ENCODE measurements around the gene ZC3H18. TPM values are rescaled to one million over a fixed set of nuclear protein-coding genes. Genes with fewer than 3 reads are reported as not detected.
A peak's percentile ranks its signal among the peaks of the same experiment; 100 is the strongest.

Gene ZC3H18
- total RNA-seq, 5 donors from 2014 or later (not counting 1 experiment from before 2014, with no cell fraction given): 87.0 to 111 (median 91.5) TPM

DNA sequence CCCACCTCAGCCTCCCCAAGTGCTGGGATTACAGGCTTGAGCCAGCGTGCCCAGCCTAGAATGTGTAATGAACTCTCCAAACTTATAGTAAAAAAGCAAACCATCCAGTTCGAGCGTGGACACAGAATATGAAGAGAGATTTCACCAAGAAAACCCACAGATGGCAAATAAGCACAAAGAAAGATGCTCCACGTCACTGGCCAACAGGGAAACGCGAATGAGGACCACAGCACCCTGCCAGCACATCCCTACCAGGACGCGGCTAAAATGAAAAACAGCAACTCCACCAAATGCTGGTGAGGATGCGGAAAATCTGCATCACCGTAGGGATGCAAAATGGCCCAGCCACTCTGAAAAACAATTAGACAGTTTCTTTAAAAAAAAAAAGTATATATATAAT is 91.3 kb downstream of the ZC3H18 start:
- no peak for DNase-seq
- POLR2A ChIA-PET: interaction anchor here in 1 of 2 donors (0.6 kb wide), 1 partner anchor 20 kb away, joined by 4 read pairs; no protein-coding TSS in a partner anchor
- no peaks in the 10 kb centered on the region for H3K27me3 Mint-ChIP-seq
- H3K4me3 Mint-ChIP-seq: peak overlapping the region; percentile 44 to 87 (median 59)
- no peaks in the 10 kb centered on the region for H3K9me3 Mint-ChIP-seq
- H3K4me3 ChIP-seq (ENCODE audit: control insufficient read depth in 1 of 2, extremely low read depth in 1 of 2, low read length in 1 of 2): no peak overlapping the region
- no peak for ATAC-seq (replicated peaks in 1 of 4)
- peaks cover 6 to 16% of the 10 kb centered on the region in 2 experiments for H3K4me1 ChIP-seq (ENCODE audit: control insufficient read depth in 1 of 2, extremely low read depth in 1 of 2, insufficient read depth in 2 of 2, low read length in 2 of 2)
- H3K27ac ChIP-seq (ENCODE audit: low read length): no peak overlapping the region
- H3K27ac Mint-ChIP-seq: peak overlapping the region in 1 of 2 donors; percentile 26
- no peaks in the 10 kb centered on the region for H3K27me3 ChIP-seq (replicated peaks in 1 of 2; ENCODE audit: control insufficient read depth in 2 of 2, extremely low read depth in 1 of 2, insufficient read depth in 2 of 2, low read length in 1 of 2)
- H3K36me3 Mint-ChIP-seq: no peaks in the 10 kb centered on the region
- CTCF ChIA-PET: interaction anchor here in 1 of 2 donors (0.7 kb wide), 1 partner anchor 646 kb away, joined by 3 read pairs; no protein-coding TSS in a partner anchor
- WGBS (ENCODE audit: insufficient coverage): no CpG with 5 or more reads among the region's 10 CpGs
- H3K9me3 ChIP-seq: no peaks in the 10 kb centered on the region
- H3K36me3 ChIP-seq (ENCODE audit: control insufficient read depth in 2 of 2, extremely low read depth in 1 of 2, insufficient read depth in 1 of 2, low read length in 1 of 2): peaks cover 0 to 6% of the 10 kb centered on the region in 2 donors
- H3K4me1 Mint-ChIP-seq: peaks cover 12 to 22% (median 20%) of the 10 kb centered on the region in 3 donors

DNA sequence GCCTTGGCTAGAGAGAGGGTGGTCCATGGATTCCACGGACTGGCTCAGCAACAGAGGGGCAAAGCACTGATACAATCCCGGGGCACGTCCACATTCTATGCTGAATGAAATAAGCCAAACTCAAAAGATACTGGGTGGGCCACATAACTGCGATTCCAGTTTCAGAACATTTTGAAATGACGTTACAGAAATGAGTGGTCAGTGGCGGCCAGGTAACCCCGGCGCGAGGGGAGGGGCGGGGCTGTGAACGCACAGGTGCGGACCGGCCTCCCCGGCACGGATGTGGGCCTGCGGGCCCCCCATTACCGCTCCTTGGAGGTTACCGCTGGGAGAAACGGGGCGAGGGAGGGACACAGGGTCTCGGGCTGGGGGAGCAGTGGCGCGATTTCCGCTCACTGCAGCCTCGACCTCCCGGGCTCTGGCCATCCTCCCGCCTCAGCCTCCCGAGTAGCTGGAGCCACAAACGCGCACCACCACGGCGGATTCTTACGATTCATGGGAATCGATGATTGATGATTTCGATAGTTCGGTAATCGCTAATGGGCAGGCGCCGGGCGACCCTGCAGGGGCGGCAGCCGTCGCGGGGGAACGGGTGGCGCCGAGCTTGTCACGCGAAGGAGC is 92.1 kb downstream of the ZC3H18 start:
- no peaks in the 10 kb centered on the region for H3K27me3 Mint-ChIP-seq
- CTCF ChIA-PET: no interaction called here
- DNase-seq (peak in 1 of 35 experiments; percentile 38), ATAC-seq (replicated peaks in 1 of 4) (peak in 2 of 4 experiments; percentile 0 to 1)
- H3K4me3 ChIP-seq (ENCODE audit: control insufficient read depth in 1 of 2, extremely low read depth in 1 of 2, low read length in 1 of 2): peak overlapping the region; percentile 83 to 85
- H3K9me3 ChIP-seq: no peaks in the 10 kb centered on the region
- H3K4me3 Mint-ChIP-seq: peak overlapping the region; percentile 81 to 94 (median 87)
- H3K4me1 Mint-ChIP-seq: peaks cover 12 to 24% (median 20%) of the 10 kb centered on the region in 3 donors
- no peaks in the 10 kb centered on the region for H3K27me3 ChIP-seq (replicated peaks in 1 of 2; ENCODE audit: control insufficient read depth in 2 of 2, extremely low read depth in 1 of 2, insufficient read depth in 2 of 2, low read length in 1 of 2)
- under 1% methylated on average over 48 of the region's 49 CpGs for WGBS (ENCODE audit: insufficient coverage)
- peak overlapping the region; percentile 86 to 91 for H3K27ac Mint-ChIP-seq
- no peaks in the 10 kb centered on the region for H3K36me3 Mint-ChIP-seq
- POLR2A ChIA-PET: no interaction called here
- H3K4me1 ChIP-seq (ENCODE audit: control insufficient read depth in 1 of 2, extremely low read depth in 1 of 2, insufficient read depth in 2 of 2, low read length in 2 of 2): peaks cover 6 to 16% of the 10 kb centered on the region in 2 experiments
- H3K9me3 Mint-ChIP-seq: no peaks in the 10 kb centered on the region
- H3K36me3 ChIP-seq (ENCODE audit: control insufficient read depth in 2 of 2, extremely low read depth in 1 of 2, insufficient read depth in 1 of 2, low read length in 1 of 2): peaks cover 0 to 3% of the 10 kb centered on the region in 2 donors
- peak overlapping the region; percentile 79 for H3K27ac ChIP-seq (ENCODE audit: low read length)

DNA sequence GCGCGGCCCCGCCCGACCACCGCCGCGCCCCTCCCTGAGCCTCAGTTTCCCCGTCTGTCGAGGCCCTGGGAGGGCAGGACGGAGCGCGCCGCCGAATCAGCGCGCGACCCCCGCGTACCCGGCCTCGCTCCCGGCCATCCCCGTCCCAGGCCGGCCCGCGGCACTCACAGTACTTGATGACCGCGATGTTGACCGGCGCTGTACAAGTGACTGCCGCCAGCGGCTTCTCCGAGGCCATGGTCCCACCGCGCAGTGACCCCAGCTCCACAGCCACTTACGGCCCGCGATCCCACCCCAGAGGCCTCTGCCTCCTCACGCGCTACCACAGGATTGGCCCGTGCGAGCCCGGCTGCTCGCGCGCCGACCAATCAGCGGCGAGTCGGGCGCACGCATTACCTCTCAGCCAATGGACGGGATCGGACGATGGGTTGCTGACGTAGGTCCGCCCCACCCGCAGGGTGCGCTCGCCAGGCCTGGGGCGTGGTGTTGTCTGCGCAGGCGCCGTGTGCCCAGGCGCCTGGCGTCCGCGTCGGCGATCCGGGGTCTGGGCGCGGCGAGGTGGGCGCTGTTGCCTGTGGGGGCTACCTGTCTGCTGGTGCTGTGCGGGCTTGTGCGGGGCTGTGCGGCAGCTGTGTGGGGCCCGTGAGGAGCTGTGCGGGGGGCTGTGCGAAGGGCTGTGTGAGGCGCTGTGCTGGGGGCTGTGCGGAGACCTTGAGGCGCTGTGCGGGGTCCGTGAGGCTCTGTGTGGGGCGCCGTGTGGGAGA is 92.8 kb downstream of the ZC3H18 start, which contains the start of gene MVD:
Gene MVD, minus strand, starts transcription at position 249 of the 764 bp plus-strand sequence. Its CDS starts 11 bp downstream, at position 238.
- DNase-seq (peak; percentile 88 to 98 (median 94)), ATAC-seq (replicated peaks in 1 of 4) (peak; percentile 97 to 99 (median 98))
- under 1% methylated on average over 88 of the region's 88 CpGs for WGBS (ENCODE audit: insufficient coverage)
- no peaks in the 10 kb centered on the region for H3K27me3 Mint-ChIP-seq
- Histone ChIP-seq H3K4me3 (ENCODE audit: control insufficient read depth in 1 of 2, extremely low read depth in 1 of 2, low read length in 1 of 2) (peak within 1 kb of the TSS; percentile 83 to 85), H3K27me3 (replicated peaks in 1 of 2; ENCODE audit: control insufficient read depth in 2 of 2, extremely low read depth in 1 of 2, insufficient read depth in 2 of 2, low read length in 1 of 2) (no peaks in the 10 kb centered on the region), H3K4me1 (ENCODE audit: control insufficient read depth in 1 of 2, extremely low read depth in 1 of 2, insufficient read depth in 2 of 2, low read length in 2 of 2) (peaks cover 6 to 16% of the 10 kb centered on the region in 2 experiments), H3K27ac (ENCODE audit: low read length) (peak within 1 kb of the TSS; percentile 79), H3K9me3 (no peaks in the 10 kb centered on the region), H3K36me3 (ENCODE audit: control insufficient read depth in 2 of 2, extremely low read depth in 1 of 2, insufficient read depth in 1 of 2, low read length in 1 of 2) (peaks cover 0 to 2% of the 10 kb centered on the region in 2 donors)
- H3K4me1 Mint-ChIP-seq: peaks cover 12 to 24% (median 20%) of the 10 kb centered on the region in 3 donors
- H3K36me3 Mint-ChIP-seq: no peaks in the 10 kb centered on the region
- H3K27ac Mint-ChIP-seq: peak within 1 kb of the TSS; percentile 88 to 91
- H3K9me3 Mint-ChIP-seq: no peaks in the 10 kb centered on the region
- CTCF ChIA-PET: interaction anchor here in 1 of 2 donors (0.6 to 1.1 kb wide), 2 partner anchors 23 to 143 kb away, joined by 3 to 8 read pairs; no protein-coding TSS in a partner anchor
- POLR2A ChIA-PET: no interaction called here
- peak within 1 kb of the TSS; percentile 87 to 94 (median 87) for H3K4me3 Mint-ChIP-seq

DNA sequence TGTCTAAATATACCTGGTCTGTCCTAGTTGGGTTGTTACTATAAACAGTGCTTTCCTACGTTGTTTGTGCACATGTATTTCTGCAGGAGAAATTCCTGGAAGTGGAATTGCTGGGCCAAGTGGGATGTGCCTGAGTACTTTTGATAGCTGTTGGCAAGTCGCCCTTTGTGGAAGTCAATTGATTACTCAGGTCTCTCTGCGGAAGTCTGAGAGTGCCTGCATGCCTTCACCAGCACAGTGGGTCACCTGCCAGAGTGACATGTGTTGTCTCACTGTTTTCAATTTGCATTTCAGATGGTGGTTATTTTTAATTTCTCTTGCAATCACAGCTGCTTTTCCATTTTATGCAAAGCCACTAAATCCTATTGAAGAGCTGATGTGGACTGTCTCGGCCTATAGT is 94.9 kb downstream of the ZC3H18 start:
- H3K27me3 ChIP-seq (replicated peaks in 1 of 2; ENCODE audit: control insufficient read depth in 2 of 2, extremely low read depth in 1 of 2, insufficient read depth in 2 of 2, low read length in 1 of 2): no peaks in the 10 kb centered on the region
- Mint-ChIP-seq H3K9me3 (no peaks in the 10 kb centered on the region), H3K27ac (peak overlapping the region in 1 of 2 donors; percentile 28), H3K27me3 (no peaks in the 10 kb centered on the region), H3K4me1 (peaks cover 12 to 24% (median 20%) of the 10 kb centered on the region in 3 donors), H3K4me3 (peak overlapping the region; percentile 35 to 87 (median 44)), H3K36me3 (peaks cover 3% of the 10 kb centered on the region)
- H3K27ac ChIP-seq (ENCODE audit: low read length): no peak overlapping the region
- CTCF ChIA-PET: no interaction called here
- no peaks in the 10 kb centered on the region for H3K9me3 ChIP-seq
- peaks cover 6 to 16% of the 10 kb centered on the region in 2 experiments for H3K4me1 ChIP-seq (ENCODE audit: control insufficient read depth in 1 of 2, extremely low read depth in 1 of 2, insufficient read depth in 2 of 2, low read length in 2 of 2)
- H3K4me3 ChIP-seq (ENCODE audit: control insufficient read depth in 1 of 2, extremely low read depth in 1 of 2, low read length in 1 of 2): no peak overlapping the region
- DNase-seq: no peak
- ATAC-seq (replicated peaks in 1 of 4): no peak
- WGBS (ENCODE audit: insufficient coverage): 87% methylated on average over 4 of the region's 4 CpGs
- POLR2A ChIA-PET: no interaction called here
- no peaks in the 10 kb centered on the region for H3K36me3 ChIP-seq (ENCODE audit: control insufficient read depth in 2 of 2, extremely low read depth in 1 of 2, insufficient read depth in 1 of 2, low read length in 1 of 2)

DNA sequence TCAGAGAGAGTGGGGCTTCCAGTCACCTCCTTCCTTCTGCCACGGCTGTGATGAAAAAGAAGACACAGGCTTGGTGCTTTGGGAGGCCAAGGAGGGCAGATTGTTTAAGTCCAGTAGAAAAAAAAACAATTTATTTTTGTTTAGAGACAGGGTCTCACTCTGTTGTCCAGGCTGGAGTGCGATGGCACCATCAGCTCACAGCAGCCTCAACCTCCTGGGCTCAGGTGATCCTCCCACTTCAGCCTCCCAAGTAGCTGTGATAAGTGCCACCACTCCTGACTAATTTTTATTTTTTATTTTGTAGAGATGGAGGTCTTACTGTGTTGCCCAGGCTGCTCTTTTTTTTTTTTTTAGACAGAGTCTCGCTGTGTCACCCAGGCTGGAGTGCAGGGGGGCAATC is 95.4 kb downstream of the ZC3H18 start:
- Mint-ChIP-seq H3K4me3 (peak overlapping the region in 1 of 3 donors; percentile 44), H3K4me1 (peaks cover 12 to 24% (median 20%) of the 10 kb centered on the region in 3 donors), H3K27me3 (no peaks in the 10 kb centered on the region), H3K9me3 (no peaks in the 10 kb centered on the region), H3K27ac (no peak overlapping the region), H3K36me3 (peaks cover 3% of the 10 kb centered on the region)
- ATAC-seq (replicated peaks in 1 of 4) (no peak), DNase-seq (no peak)
- Histone ChIP-seq H3K36me3 (ENCODE audit: control insufficient read depth in 2 of 2, extremely low read depth in 1 of 2, insufficient read depth in 1 of 2, low read length in 1 of 2) (no peaks in the 10 kb centered on the region), H3K4me3 (ENCODE audit: control insufficient read depth in 1 of 2, extremely low read depth in 1 of 2, low read length in 1 of 2) (no peak overlapping the region), H3K27ac (ENCODE audit: low read length) (no peak overlapping the region), H3K9me3 (no peaks in the 10 kb centered on the region), H3K4me1 (ENCODE audit: control insufficient read depth in 1 of 2, extremely low read depth in 1 of 2, insufficient read depth in 2 of 2, low read length in 2 of 2) (peaks cover 6 to 16% of the 10 kb centered on the region in 2 experiments), H3K27me3 (replicated peaks in 1 of 2; ENCODE audit: control insufficient read depth in 2 of 2, extremely low read depth in 1 of 2, insufficient read depth in 2 of 2, low read length in 1 of 2) (no peaks in the 10 kb centered on the region)
- 100% methylated on average over 1 of the region's 3 CpGs for WGBS (ENCODE audit: insufficient coverage)
- POLR2A ChIA-PET: interaction anchor here in 1 of 2 donors (0.6 kb wide), 1 partner anchor 36 kb away, joined by 4 read pairs; no protein-coding TSS in a partner anchor
- CTCF ChIA-PET: interaction anchor here in 1 of 2 donors (0.7 kb wide), 1 partner anchor 73 kb away, joined by 6 read pairs; no protein-coding TSS in a partner anchor

DNA sequence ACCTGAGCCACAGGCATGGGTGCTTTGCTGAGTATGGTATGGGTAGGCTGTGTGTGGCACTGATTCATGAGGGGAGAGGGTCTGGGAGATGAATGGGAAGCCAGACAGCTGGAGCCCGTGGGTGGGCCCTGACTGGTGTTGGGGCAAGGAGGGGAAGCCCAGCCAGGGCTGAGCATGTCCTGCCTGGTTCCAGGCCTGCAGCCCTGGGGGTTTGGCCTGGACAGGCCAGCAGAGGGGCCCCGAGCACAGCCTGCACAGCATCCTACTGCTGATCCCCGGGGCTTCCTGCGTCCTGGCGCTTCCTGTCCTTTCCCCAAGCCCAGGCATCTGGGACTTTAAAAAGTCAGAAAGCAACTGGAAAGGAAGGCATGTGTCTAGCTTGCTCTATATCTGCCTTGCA is 97.3 kb downstream of the ZC3H18 start:
- no peaks in the 10 kb centered on the region for H3K9me3 ChIP-seq
- H3K36me3 ChIP-seq (ENCODE audit: control insufficient read depth in 2 of 2, extremely low read depth in 1 of 2, insufficient read depth in 1 of 2, low read length in 1 of 2): peaks cover 0 to 4% of the 10 kb centered on the region in 2 donors
- no peak overlapping the region for H3K4me3 ChIP-seq (ENCODE audit: control insufficient read depth in 1 of 2, extremely low read depth in 1 of 2, low read length in 1 of 2)
- ChIA-PET POLR2A (no interaction called here), CTCF (interaction anchor here in 1 of 2 donors (0.6 kb wide), 1 partner anchor 1197 kb away, joined by 3 read pairs; no protein-coding TSS in a partner anchor)
- no peak overlapping the region for H3K27ac ChIP-seq (ENCODE audit: low read length)
- H3K36me3 Mint-ChIP-seq: peaks cover 3% of the 10 kb centered on the region
- H3K4me1 ChIP-seq (ENCODE audit: control insufficient read depth in 1 of 2, extremely low read depth in 1 of 2, insufficient read depth in 2 of 2, low read length in 2 of 2): peaks cover 0 to 10% of the 10 kb centered on the region in 2 experiments
- H3K27me3 Mint-ChIP-seq: no peaks in the 10 kb centered on the region
- WGBS (ENCODE audit: insufficient coverage): 98% methylated on average over 5 of the region's 5 CpGs
- H3K4me1 Mint-ChIP-seq: peaks cover 0 to 12% (median 8%) of the 10 kb centered on the region in 3 donors
- no peak overlapping the region for H3K27ac Mint-ChIP-seq
- H3K27me3 ChIP-seq (replicated peaks in 1 of 2; ENCODE audit: control insufficient read depth in 2 of 2, extremely low read depth in 1 of 2, insufficient read depth in 2 of 2, low read length in 1 of 2): no peaks in the 10 kb centered on the region
- ATAC-seq (replicated peaks in 1 of 4) (no peak), DNase-seq (no peak)
- H3K9me3 Mint-ChIP-seq: no peaks in the 10 kb centered on the region
- H3K4me3 Mint-ChIP-seq: no peak overlapping the region

Measured in T-cell (primary cell).